NCI-H1092 (cell line): ENCODE data around the gene GLYATL3.
"Not testable (repeated sequence)": the region's sequence is repeated elsewhere in the genome, so short reads cannot be mapped to it uniquely, and the experiment has no call there.

Source experiments
- DNase-seq: peaks from one replicate; lab custom pipeline; 2025; lab: John Stamatoyannopoulos, UW

Gene GLYATL3

GRCh38 chr6:49499623-49500022 is at the start of gene GLYATL3:
GLYATL3 (plus strand) TSS chr6:49499923; CDS start chr6:49511991, 12,068 bp downstream.
- no peak for DNase-seq

DNA sequence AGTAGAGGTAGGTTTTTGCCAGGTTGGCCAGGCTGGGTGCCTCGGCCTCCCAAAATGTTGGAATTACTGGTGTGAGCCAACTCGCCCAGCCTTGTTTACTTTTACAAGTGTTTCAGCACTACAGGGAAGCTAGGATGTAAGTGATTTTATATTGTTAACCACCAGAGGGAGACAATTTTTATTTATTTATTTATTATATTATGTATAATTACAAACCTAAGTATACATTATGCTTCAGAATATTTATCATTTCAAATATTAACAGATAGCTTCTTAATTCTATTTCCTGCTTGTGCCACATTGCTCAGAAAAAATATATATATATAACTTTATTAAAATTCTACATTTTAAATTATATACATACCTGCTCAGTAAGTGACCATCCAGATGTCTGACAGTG is 46.5 kb upstream of the GLYATL3 start:
- DNase-seq: no peak

- DNase-seq: no peak
Measured at GRCh38 chr6:49454787-49455709, 44.7 kb upstream of the GLYATL3 start.

GRCh38 chr6:49457771-49458170 is 42.0 kb upstream of the GLYATL3 start:
- no peak for DNase-seq

DNA sequence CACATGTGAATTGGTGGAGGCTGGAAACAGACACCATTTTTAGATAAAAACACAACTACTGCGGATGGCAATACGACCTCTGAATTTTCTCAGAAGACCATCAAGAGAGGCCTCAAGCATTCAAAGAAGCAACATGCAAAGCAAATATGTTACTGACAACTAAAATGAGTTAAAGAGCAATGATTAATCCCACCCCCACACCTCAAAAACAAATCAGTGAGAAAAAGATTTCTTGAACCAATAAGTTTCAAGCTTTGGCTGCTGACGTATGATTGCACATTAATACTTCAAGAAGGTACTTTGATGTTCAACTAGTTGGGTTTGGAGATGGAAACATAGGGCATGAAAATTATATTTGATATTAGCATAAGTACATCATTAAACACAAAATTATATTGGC is 37.7 kb upstream of the GLYATL3 start:
- DNase-seq: no peak

DNA sequence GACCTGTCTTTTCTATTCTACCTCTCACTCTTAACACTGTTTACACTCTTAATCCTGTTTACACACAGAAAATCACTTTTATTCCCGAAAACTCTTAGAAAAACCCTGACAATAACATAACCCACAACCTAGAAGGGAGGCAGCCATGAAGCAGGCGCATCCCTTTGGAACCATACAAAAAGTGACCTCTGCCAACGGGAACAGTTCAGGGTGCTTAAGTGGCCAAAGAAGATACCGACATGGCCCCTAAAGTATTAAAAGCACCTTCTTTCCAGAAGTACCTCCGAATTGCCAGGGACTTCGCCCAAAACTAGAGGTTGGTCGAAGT is 37.2 kb upstream of the GLYATL3 start:
- DNase-seq: no peak

- DNase-seq: peak; percentile 95
Measured at GRCh38 chr6:49462927-49463611, 36.7 kb upstream of the GLYATL3 start, which contains the start of the genes CENPQ and MMUT. CENPQ (plus strand) TSS chr6:49463370; CDS start chr6:49470177, 6,807 bp downstream. MMUT (minus strand) TSS chr6:49463253; CDS start chr6:49459466, 3,787 bp downstream.

DNA sequence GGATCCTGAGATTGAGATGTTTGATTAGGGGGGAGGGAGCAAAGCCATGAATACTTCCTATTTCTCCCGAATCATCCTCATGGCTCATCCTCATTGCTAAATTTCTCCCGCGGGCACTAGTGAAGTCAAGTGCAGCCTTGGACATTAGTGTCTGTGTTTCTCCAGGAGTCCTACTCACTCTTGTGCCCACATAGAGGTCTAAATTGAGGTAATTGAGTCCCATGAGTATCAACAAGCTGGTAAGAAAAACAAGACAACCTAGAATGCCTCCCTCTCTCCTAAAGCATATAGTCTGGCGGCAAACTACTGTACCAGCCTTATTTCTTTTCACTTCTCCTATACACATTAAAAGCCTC is 36.1 kb upstream of the GLYATL3 start:
- no peak for DNase-seq

- DNase-seq: no peak
Measured at GRCh38 chr6:49464691-49465090, 35.0 kb upstream of the GLYATL3 start.

- no peak for DNase-seq
Measured at GRCh38 chr6:49468042-49468441, 31.7 kb upstream of the GLYATL3 start.

GRCh38 chr6:49476564-49476963 is 23.2 kb upstream of the GLYATL3 start:
- DNase-seq: not testable (repeated sequence)

GRCh38 chr6:49479308-49479970 is 20.3 kb upstream of the GLYATL3 start:
- DNase-seq: no peak

DNA sequence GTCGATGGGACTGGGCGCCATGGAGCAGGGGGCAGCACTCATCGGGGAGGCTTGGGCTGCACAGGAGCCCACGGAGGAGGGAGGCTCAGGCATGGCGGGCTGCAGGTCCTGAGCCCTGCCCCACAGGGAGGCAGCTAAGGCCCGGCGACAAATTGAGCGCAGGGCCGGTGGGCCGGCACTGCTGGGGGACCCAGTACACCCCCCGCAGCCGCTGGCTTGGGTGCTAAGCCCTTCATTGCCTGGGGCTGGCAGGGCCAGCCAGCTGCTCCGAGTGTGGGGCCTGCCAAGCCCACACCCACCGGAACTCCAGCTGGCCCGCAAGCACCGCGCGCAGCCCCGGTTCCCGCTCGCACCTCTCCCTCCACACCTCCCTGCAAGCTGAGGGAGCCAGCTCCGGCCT is 17.9 kb upstream of the GLYATL3 start:
- not testable (repeated sequence) for DNase-seq

DNA sequence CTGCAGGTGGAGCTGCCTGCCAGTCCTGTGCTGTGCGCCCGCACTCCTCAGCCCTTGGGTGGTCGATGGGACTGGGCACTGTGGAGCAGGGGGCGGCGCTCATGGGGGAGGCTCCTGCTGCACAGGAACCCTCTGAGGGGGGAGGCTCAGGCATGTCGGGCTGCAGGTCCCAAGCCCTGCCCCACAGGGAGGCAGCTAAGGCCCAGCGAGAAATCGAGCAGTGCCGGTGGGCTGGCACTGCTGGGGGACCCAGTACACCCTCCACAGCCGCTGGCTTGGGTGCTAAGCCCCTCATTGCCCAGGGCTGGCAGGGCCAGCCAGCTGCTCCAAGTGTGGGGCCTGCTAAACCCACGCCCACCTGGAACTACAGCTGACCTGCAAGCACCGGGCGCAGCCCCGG is 16.3 kb upstream of the GLYATL3 start:
- not testable (repeated sequence) for DNase-seq

GRCh38 chr6:49490633-49491032 is 9.1 kb upstream of the GLYATL3 start:
- DNase-seq: no peak

GRCh38 chr6:49497304-49497703 is 2.4 kb upstream of the GLYATL3 start:
- no peak for DNase-seq

DNA sequence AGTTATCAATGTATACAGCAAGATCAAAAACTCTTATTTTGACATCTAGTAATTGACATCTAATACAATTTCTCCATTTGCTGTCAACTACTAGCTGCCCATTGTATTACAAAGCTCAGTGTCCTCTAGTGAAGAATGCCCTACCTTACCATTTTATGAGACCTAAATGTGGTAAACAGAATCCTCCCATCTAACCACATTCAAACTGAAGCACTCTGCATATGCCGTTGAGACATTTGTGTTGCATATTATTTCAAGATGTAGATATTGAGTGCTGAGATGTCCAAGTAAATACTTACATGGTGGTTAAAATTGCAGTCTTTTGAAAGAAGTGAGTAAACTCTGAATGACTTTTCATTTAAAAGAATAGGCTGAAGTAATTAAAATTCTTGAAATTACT is 597 bp upstream of the GLYATL3 start:
- DNase-seq: no peak

DNA sequence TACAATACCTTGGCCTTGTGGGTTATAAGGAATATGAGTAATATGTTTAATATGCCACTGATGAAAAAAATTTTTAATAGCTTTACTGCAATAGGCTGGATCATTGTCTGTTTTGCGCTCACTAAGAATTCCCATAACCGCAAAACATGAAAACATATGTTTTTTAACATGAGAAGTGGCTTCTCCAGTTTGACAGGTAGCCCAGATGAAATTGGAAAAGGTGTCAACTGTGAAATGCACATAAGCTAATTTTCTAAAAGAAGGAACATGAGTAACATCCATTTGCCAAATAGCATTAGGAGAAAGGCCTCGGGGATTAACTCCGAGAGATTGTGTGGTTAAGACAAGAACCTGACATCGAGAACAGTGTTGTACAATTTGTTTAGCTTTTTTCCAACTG is 4.9 kb downstream of the GLYATL3 start:
- DNase-seq: no peak

DNA sequence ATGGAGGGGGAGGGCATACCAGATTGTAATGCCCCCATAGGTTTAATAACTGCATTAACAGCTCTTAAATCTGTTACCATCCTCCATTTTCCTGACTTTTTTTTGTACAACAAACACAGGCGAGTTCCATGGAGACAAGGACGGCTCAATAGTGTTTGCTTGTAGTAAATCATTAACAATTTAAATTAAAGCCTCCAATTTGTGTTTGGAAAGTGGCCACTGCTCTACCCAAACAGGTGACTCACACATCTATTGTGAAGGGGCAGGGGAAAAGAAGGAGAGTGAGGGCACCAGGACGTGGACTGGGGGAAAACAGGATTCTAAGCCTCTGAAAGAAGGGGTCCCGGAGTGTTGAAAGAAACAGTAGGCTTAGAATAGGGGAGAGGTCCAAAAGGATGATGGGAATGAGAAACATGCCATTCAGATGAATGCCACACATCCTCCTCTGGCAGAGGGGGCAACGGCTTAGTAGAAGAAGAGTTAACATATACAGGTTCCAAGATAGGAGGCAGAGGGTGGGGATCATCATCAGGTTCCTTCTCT is 6.9 kb downstream of the GLYATL3 start:
- no peak for DNase-seq

GRCh38 chr6:49509342-49509741 is 9.6 kb downstream of the GLYATL3 start:
- DNase-seq: no peak

DNA sequence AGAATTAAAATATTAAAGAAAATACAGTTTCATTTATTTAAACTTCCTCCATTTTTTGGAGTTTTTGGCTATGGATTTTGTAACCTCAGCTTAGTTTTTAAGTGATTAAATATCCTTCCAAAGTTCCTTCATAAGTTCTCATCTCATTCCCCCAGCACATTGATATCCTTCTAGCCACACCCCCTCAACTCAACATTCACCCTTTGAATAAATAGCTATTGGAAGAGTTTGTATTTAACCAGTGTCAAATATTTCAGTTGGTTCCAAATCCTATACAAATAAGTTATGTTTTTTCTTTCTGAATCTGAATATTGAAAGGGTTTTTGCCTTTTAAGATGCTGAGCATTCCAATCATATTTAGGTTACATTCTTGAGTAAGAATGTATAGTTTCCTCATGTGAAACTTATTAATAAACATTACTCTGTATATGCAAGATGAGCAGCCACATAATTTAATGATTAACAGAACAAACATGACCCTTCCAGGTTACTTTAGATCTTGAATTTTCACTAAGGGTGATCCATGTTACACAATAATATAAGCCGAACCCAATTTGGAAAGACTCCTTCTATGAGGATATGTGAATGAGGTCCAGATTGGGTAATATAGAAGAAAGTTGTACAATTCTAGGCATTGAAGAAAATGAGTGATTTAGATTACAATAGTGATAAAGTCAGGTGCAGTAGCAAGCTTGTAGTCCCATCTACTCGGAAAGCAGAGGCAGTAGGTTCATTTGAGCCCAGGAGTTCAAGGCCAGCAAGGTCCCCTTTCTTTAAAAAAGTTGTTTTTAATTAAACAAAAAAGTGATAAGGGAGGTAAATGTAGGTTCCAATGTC is 13.6 kb downstream of the GLYATL3 start:
- no peak for DNase-seq
